GM12892 (cell line): ENCODE measurements around the gene MCCC1.

ENCODE experiments used
- POLR2A ChIP-seq: IDR thresholded peaks from 2 replicates; pipeline ENCODE4 v1.6.1; 2011; ENCODE audit warnings: low read depth, low read length, control low read depth
- POLR2AphosphoS5 ChIP-seq: IDR thresholded peaks from 2 replicates; pipeline ENCODE4 v1.6.1; 2011; ENCODE audit warnings: low read depth, low read length, control low read depth

- TF ChIP-seq POLR2AphosphoS5: no peak
- TF ChIP-seq POLR2A: no peak
These were observed 76.3 kb downstream of the MCCC1 start for GRCh38 chr3:183022936-183023516.
